ENCODE measurements around the gene PPM1N. TPM values are rescaled to one million over a fixed set of nuclear protein-coding genes. Genes with fewer than 3 reads are reported as not detected.

Gene PPM1N
- total and polyA plus RNA-seq, 8 donors, result 0.92 to 5.2 (median 1.9) TPM; not detected in 3

DNA sequence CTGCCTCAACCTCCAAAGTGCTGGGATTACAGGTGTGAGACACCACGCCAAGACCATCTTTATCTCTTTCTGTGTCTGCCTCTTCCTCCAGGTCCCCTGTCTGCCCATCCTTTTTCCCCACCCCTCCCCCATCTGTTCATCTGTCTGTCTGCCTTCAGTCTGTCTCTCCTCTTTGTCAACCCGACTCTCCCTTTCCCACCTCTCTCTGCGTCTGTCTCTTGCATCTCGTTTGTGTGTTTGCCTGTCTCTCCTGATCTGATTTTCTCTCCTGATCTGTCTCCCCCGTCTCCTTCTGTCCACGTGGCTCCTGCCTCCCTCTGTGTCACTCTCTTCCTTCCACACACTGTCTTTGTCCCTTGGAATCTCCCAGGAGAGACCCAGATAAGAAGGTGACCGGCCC lies 19.0 kb downstream of the PPM1N start:
- intact Hi-C loops (cut with DNase I; ENCODE audit: low total_unique reads), result no loop called here

GRCh38 chr19:45517641-45518468 lies 19.6 kb downstream of the PPM1N start:
- intact Hi-C loops (cut with DNase I; ENCODE audit: low total_unique reads), result no loop called here
- WGBS, 5 donors, result 84 to 89% (median 86%) methylated on average over 42 to 50 of the region's 50 CpGs
- Histone ChIP-seq H3K9me3 (no peaks in the 10 kb centered on the region), H3K27me3 (no peaks in the 10 kb centered on the region), H3K27ac (peak overlapping the region; percentile 12 to 97 (median 71)), H3K4me1 (peaks cover 50 to 94% (median 72%) of the 10 kb centered on the region in 4 donors), H3K36me3 (peaks cover 48 to 69% (median 65%) of the 10 kb centered on the region in 4 donors), H3K4me3 (no peak overlapping the region)
- TF ChIP-seq EP300 (IDR thresholded peaks at IDR 0.05), result no peak
- DNase-seq, result peak in 1 of 2 donors; percentile 3

More for the DNA sequence above, 19.0 kb downstream of the PPM1N start:
- Histone ChIP-seq H3K27ac (peak overlapping the region; percentile 12 to 97 (median 71)), H3K9me3 (no peaks in the 10 kb centered on the region), H3K4me1 (peaks cover 54 to 94% (median 78%) of the 10 kb centered on the region in 4 donors), H3K27me3 (no peaks in the 10 kb centered on the region), H3K36me3 (peaks cover 42 to 63% (median 59%) of the 10 kb centered on the region in 4 donors), H3K4me3 (no peak overlapping the region)
- no peak for TF ChIP-seq EP300 (IDR thresholded peaks at IDR 0.05)
- no peak for TF ChIP-seq CTCF (IDR thresholded peaks at IDR 0.05)
- no peak for TF ChIP-seq POLR2A (IDR thresholded peaks at IDR 0.05)
- TF ChIP-seq POLR2AphosphoS5 (IDR thresholded peaks at IDR 0.05), result no peak
- no peak for DNase-seq
- WGBS, 5 donors, result 43 to 68% (median 57%) methylated on average over 7 of the region's 7 CpGs

- no peak for TF ChIP-seq CTCF (IDR thresholded peaks at IDR 0.05)
- peak in 1 of 3 donors; percentile 21 for TF ChIP-seq POLR2AphosphoS5 (IDR thresholded peaks at IDR 0.05)
- TF ChIP-seq EP300 (IDR thresholded peaks at IDR 0.05), result no peak
- no peak for TF ChIP-seq POLR2A (IDR thresholded peaks at IDR 0.05)
- peak overlapping the region; percentile 12 to 97 (median 59) for H3K27ac ChIP-seq
These were observed 20.2 kb downstream of the PPM1N start for GRCh38 chr19:45518469-45518826.

DNA sequence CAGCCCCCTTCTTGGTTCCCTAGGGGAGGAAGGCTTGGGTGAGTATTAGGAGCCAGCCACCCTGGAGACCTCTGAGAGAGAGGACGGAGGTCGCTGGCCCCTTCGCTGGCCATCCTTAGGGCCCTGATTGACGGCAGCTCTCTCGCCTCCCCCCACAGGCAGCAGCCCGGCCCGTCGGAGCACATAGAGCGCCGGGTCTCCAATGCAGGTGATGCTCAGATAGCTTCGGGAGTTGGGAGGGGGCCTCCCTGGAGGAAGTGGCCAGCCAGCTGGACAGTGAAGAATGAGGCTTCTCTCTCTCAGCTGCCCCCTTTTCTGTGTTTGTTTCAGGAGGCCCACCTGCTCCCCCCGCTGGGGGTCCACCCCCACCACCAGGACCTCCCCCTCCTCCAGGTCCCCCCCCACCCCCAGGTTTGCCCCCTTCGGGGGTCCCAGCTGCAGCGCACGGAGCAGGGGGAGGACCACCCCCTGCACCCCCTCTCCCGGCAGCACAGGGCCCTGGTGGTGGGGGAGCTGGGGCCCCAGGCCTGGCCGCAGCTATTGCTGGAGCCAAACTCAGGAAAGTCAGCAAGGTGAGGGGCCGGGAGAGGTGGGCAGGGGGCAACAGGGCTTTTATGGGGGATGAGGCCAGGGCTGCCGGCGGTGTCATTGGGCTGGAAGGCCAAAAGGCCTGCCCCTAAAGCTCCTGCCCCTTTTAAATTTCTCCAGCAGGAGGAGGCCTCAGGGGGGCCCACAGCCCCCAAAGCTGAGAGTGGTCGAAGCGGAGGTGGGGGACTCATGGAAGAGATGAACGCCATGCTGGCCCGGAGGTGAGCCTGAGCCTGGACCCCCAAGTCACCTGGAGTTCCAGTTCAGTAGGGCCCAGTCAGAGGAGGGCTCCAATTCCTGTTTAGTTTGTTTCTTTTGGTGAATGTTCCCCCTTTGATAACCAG lies 24.0 kb downstream of the PPM1N start:
- H3K9me3 ChIP-seq, result no peaks in the 10 kb centered on the region
- H3K36me3 ChIP-seq, result peaks cover 78 to 98% (median 96%) of the 10 kb centered on the region in 4 donors
- peaks cover 14 to 93% (median 50%) of the 10 kb centered on the region in 4 donors for H3K4me1 ChIP-seq
- no peak for DNase-seq
- peak overlapping the region in 4 of 5 donors; percentile 52 to 72 (median 62) for H3K27ac ChIP-seq
- WGBS, 5 donors, result 82 to 92% (median 86%) methylated on average over 14 to 24 of the region's 24 CpGs
- H3K27me3 ChIP-seq, result no peaks in the 10 kb centered on the region
- H3K4me3 ChIP-seq, result no peak overlapping the region
- intact Hi-C loops (cut with DNase I; ENCODE audit: low total_unique reads), result loop anchor here (10.0 kb wide), 1 partner anchor 123 kb away; no protein-coding TSS in a partner anchor
- TF ChIP-seq EP300 (IDR thresholded peaks at IDR 0.05) (no peak), POLR2AphosphoS5 (IDR thresholded peaks at IDR 0.05) (no peak), CTCF (IDR thresholded peaks at IDR 0.05) (no peak), POLR2A (IDR thresholded peaks at IDR 0.05) (no peak)

More at GRCh38 chr19:45518469-45518826, 20.2 kb downstream of the PPM1N start:
- Histone ChIP-seq H3K27me3 (no peaks in the 10 kb centered on the region), H3K36me3 (peaks cover 48 to 75% (median 70%) of the 10 kb centered on the region in 4 donors), H3K4me1 (peaks cover 44 to 94% (median 68%) of the 10 kb centered on the region in 4 donors), H3K4me3 (no peak overlapping the region), H3K9me3 (no peaks in the 10 kb centered on the region)
- intact Hi-C loops (cut with DNase I; ENCODE audit: low total_unique reads), result no loop called here
- WGBS, 5 donors, result 36 to 57% (median 44%) methylated on average over 7 of the region's 7 CpGs
- peak; percentile 48 to 56 for DNase-seq

All from stomach (tissue), 9 donors.